ENCODE results near the gene CARM1. TPM values are rescaled to one million over a fixed set of nuclear protein-coding genes. Genes with fewer than 3 reads are reported as not detected.
"Not testable (repeated sequence)": the region's sequence is repeated elsewhere in the genome, so short reads cannot be mapped to it uniquely, and the experiment has no call there.

Gene CARM1
- polyA plus RNA-seq, 3 donors, result 17.3 to 28.9 (median 22.4) TPM

DNA sequence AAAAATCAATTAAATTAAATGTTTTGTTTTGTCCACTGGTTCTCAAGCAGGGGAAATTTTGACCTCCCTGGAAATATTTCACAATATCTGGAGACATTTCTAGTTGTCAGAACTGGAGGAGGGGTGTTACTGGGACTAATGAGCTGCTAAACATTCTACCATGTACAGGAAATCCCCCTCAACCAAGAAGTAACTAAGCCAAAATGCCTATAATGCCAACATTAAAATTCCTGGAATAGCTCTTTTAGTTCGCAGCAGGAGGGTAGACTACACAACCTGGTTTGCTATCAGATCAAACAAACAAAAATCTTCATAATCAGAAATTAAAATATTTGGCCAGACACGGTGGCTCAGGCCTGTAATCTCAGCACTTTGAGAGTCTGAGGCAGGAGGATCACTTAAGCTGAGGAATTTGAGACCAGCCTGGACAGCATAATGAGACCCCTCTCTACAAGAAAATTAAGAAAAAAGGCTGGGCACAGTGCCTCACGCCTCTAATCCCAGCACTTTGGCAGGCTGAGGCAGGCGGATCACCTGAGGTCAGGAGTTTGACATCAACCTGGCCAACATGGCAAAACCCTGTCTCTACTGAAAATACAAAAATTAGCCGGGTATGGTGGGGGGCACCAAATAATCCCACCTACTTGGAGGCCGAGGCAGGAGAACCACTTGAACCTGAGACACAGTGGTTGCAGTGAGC, 75.8 kb downstream of the CARM1 start:
- 54 to 82% (median 78%) methylated on average over 6 of the region's 6 CpGs for whole genome bisulfite sequencing, 3 donors
- no peak overlapping the region for H3K27ac ChIP-seq (ENCODE audit: low read depth, low read length)

DNA sequence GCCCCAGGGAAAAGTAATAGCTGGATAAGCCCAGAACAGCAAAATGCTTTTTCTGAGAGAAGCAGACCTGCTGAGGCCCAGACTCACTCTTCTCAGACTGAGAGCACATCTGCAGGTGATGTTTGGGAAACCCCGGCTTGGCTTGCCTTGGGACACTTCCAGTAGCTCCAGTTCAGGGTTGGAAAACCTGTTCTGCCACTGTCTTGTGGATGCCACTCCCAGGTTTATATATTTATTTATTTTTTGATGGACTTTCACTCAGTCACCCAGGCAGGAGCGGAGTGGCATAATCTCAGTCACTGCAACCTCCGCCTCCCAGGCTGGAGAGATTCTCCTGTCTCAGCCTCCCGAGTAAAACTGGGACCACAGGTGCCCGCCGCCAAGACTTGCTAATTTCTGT, 81.5 kb downstream of the CARM1 start:
- 76 to 93% (median 91%) methylated on average over 6 of the region's 6 CpGs for WGBS, 3 donors
- no peak overlapping the region for H3K27ac ChIP-seq (ENCODE audit: low read depth, low read length)

DNA sequence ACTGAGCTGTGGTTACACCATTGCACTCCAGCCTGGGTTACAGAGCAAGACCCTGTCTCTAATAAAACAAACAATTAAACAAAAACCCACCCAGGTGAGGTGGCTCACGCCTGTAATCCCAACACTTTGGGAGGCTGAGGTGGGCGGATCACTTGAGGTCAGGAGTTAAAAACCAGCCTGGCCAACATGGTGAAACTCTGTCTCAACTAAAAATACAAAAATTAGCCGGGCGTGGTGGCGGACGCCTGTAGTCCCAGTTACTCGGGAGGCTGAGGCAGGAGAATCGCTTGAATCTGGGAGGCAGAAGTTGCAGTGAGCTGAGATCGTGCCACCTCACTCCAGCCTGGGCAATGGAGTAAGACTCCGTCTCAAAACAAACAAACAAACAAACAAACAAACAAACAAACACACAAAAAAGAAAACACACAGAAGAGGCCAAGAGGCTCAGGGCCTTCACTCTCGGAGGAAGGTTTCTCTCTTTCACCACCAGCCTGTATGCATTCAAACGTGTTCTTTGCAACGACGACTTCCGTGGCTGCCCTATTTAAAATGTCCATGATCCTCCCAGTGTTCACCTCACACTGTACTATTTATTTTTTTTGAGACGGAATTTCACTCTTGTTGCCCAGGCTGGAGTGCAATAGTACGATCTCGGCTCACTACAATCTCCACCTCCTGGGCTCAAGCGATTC, 88.1 kb downstream of the CARM1 start:
- not testable (repeated sequence) for H3K27ac ChIP-seq (ENCODE audit: low read depth, low read length)
- WGBS, 3 donors, result 95 to 96% (median 96%) methylated on average over 19 of the region's 19 CpGs

DNA sequence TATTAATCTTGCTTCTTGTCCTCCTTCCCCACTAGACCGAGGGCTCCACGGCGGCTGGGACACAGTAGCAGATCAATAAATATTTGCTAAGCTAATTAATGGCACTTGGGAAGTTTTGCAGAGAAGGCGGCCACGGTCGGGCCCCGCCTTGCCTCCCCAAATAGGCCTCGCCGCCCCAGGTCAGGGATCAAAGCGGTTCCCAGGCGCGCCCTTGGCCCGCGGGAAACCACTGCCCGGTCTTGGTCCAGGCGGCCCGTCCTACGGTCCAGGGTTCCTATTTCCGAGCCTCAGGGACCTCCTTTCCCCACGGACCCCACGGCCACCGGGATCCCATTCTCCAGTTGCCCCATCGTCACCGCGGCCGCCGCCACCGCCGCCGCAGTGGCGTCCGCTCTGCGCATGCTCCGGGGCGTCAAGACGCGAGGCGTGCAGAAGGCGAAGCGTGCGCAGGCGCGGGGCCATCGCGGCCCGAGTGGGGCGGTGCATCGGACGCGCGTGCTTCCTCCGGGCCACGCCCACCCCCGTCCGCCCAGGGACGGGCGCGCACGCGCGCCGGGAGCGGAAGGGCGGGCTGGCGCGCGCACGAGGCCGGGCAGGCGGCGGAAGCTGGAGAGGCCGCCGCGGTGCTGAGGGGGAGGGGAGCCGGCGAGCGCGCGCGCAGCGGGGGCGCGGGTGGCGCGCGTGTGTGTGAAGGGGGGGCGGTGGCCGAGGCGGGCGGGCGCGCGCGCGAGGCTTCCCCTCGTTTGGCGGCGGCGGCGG, 89.1 kb downstream of the CARM1 start, which contains the start of gene SMARCA4:
TSS of gene SMARCA4 (plus strand) at position 717 of the 759 bp plus-strand sequence. CDS start 23,122 bp downstream, outside the sequence.
- 0% methylated on average over 66 to 97 of the region's 100 CpGs for WGBS, 3 donors
- H3K27ac ChIP-seq (ENCODE audit: low read depth, low read length), result peak within 1 kb of the TSS; percentile 19

DNA sequence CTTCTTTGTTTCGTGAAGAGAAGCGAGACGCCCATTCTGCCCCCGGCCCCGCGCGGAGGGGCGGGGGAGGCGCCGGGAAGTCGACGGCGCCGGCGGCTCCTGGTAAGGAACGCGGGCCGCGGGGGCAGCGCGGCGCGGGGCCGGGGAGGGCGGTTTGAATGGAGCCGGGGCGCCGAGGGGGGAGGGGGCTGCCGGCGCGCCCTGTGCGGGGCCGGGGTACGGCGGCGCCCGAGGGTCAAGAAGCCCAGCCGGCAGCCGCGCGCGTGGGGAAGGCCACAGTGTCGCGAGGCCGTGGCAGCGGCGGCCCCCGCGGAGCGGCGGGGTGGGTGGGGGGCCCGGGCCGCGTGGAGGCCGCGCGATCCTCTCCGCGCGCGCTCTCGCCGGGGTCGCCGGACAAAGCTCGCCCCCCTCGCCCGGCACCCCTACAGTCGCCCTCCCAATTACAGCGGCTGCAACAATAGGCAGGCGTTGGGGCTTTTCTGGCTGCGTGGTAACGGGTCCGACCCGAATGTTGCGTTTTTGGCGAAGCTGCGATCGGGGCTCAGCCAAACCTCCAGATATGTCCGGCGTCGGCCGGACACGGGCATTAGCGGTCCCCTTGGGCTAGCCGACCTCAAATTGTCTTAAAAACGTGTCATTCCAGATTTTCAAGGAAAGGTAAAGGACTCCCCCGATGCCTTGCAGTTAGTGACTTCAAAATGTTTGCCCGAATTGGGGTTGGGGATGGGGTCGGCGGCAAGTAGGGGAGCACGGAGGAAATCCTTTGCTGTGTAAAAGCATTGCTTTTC, 89.9 kb downstream of the CARM1 start:
- WGBS, 3 donors, result 0 to 2% (median 1%) methylated on average over 76 to 92 of the region's 92 CpGs
- peak overlapping the region; percentile 19 for H3K27ac ChIP-seq (ENCODE audit: low read depth, low read length)

DNA sequence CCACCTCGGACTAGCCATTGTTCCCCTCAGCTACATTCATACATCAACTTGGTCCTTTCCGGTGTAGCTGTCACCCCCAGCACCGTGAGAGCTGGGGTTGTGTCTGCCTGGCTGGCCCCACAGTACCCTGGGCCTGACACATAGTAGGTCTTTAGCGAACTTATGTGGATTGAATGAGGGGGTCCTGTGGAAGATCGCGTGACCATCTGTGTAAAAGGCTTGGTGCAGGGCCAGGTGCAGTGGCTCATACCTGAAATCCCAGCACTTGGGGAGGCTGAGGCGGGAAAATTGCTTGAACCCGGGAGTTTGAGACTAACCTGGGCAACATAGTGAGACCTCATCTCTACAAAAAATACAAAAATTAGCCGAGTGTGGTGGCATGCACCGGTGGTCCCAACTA, 91.5 kb downstream of the CARM1 start:
- no peak overlapping the region for H3K27ac ChIP-seq (ENCODE audit: low read depth, low read length)
- WGBS, 3 donors, result 85 to 89% (median 89%) methylated on average over 10 of the region's 10 CpGs

DNA sequence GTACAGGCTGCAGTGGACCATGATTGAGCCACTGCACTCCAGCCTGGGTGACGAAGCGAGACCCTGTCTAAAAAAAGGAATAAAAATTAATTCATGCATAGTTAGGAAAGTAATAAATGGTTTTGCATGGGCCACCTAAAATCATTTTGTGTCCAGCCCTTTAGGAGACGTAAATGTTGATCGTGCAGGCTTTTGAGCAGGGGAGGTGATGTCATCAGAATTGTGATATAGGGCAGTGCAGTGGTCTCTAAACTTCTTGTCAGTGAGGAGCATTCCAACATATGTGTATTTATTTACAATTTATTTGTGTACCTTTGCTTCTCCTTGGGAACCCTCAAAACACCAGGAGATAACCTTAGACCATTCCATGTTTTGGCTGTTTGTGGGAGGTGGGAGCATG, 92.5 kb downstream of the CARM1 start:
- WGBS, 3 donors, result 80 to 83% (median 83%) methylated on average over 4 of the region's 4 CpGs
- no peak overlapping the region for H3K27ac ChIP-seq (ENCODE audit: low read depth, low read length)

DNA sequence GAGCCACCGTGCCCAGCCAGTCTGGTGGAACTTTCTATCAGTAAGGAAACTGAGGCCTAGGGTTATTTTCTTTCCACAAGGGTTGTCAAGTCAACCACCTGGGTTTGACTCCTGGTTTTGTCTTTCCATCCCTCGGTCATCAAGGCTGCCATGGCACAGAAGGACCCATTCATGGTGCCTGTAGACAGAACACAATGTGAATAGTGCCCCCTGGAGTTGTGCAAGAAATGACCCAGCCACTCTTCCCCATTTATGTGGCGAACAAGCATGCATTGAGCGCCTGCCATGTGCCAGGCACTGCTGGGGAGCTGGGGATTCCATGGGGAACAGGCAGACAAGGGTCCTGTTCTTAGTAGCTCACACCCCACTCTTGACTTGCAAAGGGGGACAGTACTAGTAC, 93.5 kb downstream of the CARM1 start:
- WGBS, 3 donors, result 92 to 100% (median 95%) methylated on average over 4 of the region's 4 CpGs
- no peak overlapping the region for H3K27ac ChIP-seq (ENCODE audit: low read depth, low read length)

DNA sequence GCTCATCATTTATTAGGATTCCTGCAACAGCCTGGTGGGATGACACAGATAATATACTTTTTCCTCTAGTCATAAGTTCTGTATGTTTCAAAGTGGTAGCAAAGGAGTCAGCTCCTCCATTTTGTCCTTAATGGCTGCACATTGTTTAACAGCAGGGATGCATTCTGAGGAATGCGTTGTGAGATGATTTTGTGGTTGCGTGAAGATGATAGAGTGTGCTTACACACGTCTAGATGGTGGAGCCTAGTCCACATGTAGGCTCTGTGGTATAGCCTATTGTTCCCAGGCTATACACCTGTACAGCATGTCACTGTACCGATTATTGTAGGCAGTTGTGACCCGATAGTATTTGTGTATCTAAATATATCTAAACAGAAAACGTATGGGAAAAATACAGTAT, 94.0 kb downstream of the CARM1 start:
- 80 to 89% (median 83%) methylated on average over 6 of the region's 6 CpGs for WGBS, 3 donors
- H3K27ac ChIP-seq (ENCODE audit: low read depth, low read length), result no peak overlapping the region

DNA sequence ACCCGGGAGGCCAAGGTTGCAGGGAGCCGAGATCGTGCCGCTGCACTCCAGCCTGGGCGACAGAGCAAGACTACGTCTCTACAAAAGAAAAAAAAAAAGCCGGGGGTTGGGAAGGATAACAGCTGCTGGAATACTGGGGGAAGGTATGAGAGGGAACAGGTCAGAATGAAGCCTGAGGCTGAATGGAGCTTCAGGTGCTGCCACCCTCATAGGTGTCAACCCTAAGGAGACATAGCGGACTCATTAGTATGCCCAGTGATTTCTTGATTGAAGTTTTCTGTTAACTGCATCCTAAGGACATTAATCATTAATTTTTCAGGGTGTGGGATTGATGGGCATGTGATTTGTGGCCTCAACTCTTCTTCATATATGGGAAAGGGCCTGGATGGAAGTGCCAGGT, 95.5 kb downstream of the CARM1 start:
- no peak overlapping the region for H3K27ac ChIP-seq (ENCODE audit: low read depth, low read length)
- 38 to 91% (median 90%) methylated on average over 8 of the region's 8 CpGs for WGBS, 3 donors

DNA sequence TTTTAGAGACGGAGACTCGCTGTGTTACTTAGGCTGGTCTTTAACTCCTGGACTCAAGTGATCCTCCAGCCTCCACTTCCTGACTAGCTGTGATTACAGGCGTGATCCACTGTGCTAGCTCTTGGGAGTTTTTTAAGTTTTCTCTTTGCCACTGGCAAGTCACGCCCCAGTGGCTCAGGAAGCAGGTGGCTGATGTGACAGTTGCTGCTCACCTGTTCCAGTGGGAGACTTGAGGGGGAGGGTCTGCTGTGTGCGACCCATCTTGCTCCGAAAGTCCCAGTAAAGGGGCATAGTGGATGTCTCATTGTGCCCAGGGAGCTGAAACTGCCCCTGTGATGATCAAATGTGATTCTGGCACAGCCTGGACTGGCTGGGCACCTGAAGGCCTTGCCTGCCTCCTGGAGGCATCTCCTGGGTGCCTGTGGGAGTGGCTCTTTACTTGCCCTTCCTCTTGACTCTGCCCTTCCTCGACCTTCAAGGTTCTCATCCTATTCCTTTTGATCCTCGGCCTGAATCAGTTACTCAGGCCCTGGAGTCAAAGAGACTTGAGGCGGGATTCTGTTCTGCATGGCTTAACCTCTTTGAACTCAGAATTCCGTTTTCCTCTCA, 97.3 kb downstream of the CARM1 start:
- WGBS, 3 donors, result 61 to 70% (median 70%) methylated on average over 10 of the region's 10 CpGs
- H3K27ac ChIP-seq (ENCODE audit: low read depth, low read length), result no peak overlapping the region

DNA sequence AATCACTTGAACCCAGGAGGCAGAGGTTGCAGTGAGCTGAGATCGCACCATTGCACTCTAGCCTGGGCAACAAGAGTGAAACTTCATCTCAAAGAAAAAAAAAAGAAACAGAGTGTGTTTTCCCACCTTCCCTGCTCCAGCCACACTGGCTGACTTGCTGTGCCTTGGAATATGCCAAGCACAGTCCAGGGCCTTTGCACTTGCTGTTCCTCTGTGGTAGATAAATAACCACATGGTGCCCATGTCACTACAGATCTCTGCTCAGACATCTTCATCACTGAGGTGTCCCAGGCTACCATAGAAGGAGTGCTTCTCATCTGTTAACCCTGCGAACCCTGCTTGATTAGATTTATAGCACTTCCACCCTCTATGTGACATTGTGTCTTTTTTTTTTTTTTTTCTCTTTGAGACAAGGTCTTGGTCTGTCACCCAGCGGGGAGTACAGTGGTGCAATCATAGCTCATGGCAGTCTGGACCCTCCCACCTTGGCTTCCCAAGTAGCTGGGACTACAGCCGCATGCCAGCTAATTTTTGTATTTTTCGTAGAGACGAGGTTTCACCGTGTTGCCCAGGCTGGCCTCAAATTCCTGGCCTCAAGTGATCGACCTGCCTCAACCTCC, 99.9 kb downstream of the CARM1 start:
- 81 to 92% (median 89%) methylated on average over 8 of the region's 8 CpGs for WGBS, 3 donors
- H3K27ac ChIP-seq (ENCODE audit: low read depth, low read length), result no peak overlapping the region

Other genes starting within 250 kb of the CARM1 start
- 10 to 100 TPM; 32.4 to 68.7 (median 62.9) TPM for gene SLC44A2, start 246.0 kb upstream of the CARM1 start, polyA plus RNA-seq
- 100 to 1,000 TPM in 1 of 3 donors, 10 to 100 TPM in 2; 51.6 to 116 (median 79.9) TPM for gene ILF3, start 217.2 kb upstream of the CARM1 start, polyA plus RNA-seq
- gene QTRT1, start 170.1 kb upstream of the CARM1 start, polyA plus RNA-seq, result 10 to 100 TPM; 50.7 to 96.5 (median 59.4) TPM
- 10 to 100 TPM; 56.5 to 81.6 (median 64.2) TPM for gene DNM2, start 153.5 kb upstream of the CARM1 start, polyA plus RNA-seq
- 10 to 100 TPM; 27.9 to 40.1 (median 36.5) TPM for gene TMED1, start 35.3 kb upstream of the CARM1 start, polyA plus RNA-seq
- 1 to 10 TPM; 1.4 to 6.6 (median 6.4) TPM for gene C19orf38, start 23.1 kb upstream of the CARM1 start, polyA plus RNA-seq
- gene YIPF2, start 57.1 kb downstream of the CARM1 start, polyA plus RNA-seq, result 10 to 100 TPM; 33.6 to 49.9 (median 39.6) TPM
- gene TIMM29, start 57.3 kb downstream of the CARM1 start, polyA plus RNA-seq, result 10 to 100 TPM; 11.6 to 17.0 (median 16.7) TPM
- 10 to 100 TPM; 22.5 to 42.5 (median 37.7) TPM for gene SMARCA4, start 89.5 kb downstream of the CARM1 start, polyA plus RNA-seq
- gene LDLR, start 217.9 kb downstream of the CARM1 start, polyA plus RNA-seq, result 100 to 1,000 TPM in 1 of 3 donors, 10 to 100 TPM in 2; 17.5 to 247 (median 49.3) TPM

Data from adipose tissue (tissue), 3 donors.